Measurements from ENCODE around the gene TAF8. TPM values are rescaled to one million over a fixed set of nuclear protein-coding genes. Genes with fewer than 3 reads are reported as not detected.

The TAF8 gene
- total and polyA plus RNA-seq, 12 donors, result 10.1 to 83.7 (median 22.9) TPM

- Histone ChIP-seq H3K4me1 (replicated peaks in 1 of 2) (peaks cover 4 to 6% of the 10 kb centered on the region in 2 donors), H3K27ac (no peak overlapping the region), H3K27me3 (no peaks in the 10 kb centered on the region), H3K4me3 (no peak overlapping the region), H3K36me3 (replicated peaks in 1 of 2) (peaks cover 0 to 8% of the 10 kb centered on the region in 2 donors), H3K9me3 (replicated peaks in 1 of 3) (no peaks in the 10 kb centered on the region)
- TF ChIP-seq CTCF (IDR thresholded peaks at IDR 0.05) (no peak), POLR2A (IDR thresholded peaks at IDR 0.05) (no peak)
- intact Hi-C loops (cut with DNase I), result no loop called here
- DNase-seq, result no peak
- 41 to 67% (median 51%) methylated on average over 5 of the region's 5 CpGs for WGBS, 4 donors
Observed at GRCh38 chr6:42083530-42083929, 33.2 kb downstream of the TAF8 start.

GRCh38 chr6:42084889-42085288 is 34.6 kb downstream of the TAF8 start:
- 61 to 94% (median 87%) methylated on average over 5 of the region's 5 CpGs for WGBS, 4 donors
- TF ChIP-seq POLR2A (IDR thresholded peaks at IDR 0.05) (no peak), CTCF (IDR thresholded peaks at IDR 0.05) (no peak)
- H3K36me3 ChIP-seq (replicated peaks in 1 of 2), result peaks cover 0 to 3% of the 10 kb centered on the region in 2 donors
- DNase-seq, result no peak
- H3K4me1 ChIP-seq (replicated peaks in 1 of 2), result peaks cover 0 to 4% of the 10 kb centered on the region in 2 donors
- no peaks in the 10 kb centered on the region for H3K27me3 ChIP-seq
- intact Hi-C loops (cut with DNase I), result no loop called here
- no peaks in the 10 kb centered on the region for H3K9me3 ChIP-seq (replicated peaks in 1 of 3)
- H3K4me3 ChIP-seq, result no peak overlapping the region
- H3K27ac ChIP-seq, result no peak overlapping the region

GRCh38 chr6:42086046-42087035 is 36.0 kb downstream of the TAF8 start:
- Histone ChIP-seq H3K27me3 (no peaks in the 10 kb centered on the region), H3K4me3 (no peak overlapping the region), H3K4me1 (replicated peaks in 1 of 2) (peaks cover 0 to 4% of the 10 kb centered on the region in 2 donors), H3K36me3 (replicated peaks in 1 of 2) (peaks cover 0 to 3% of the 10 kb centered on the region in 2 donors), H3K9me3 (replicated peaks in 1 of 3) (no peaks in the 10 kb centered on the region), H3K27ac (no peak overlapping the region)
- WGBS, 4 donors, result 85 to 92% (median 88%) methylated on average over 17 to 22 of the region's 22 CpGs
- no peak for DNase-seq
- intact Hi-C loops (cut with DNase I), result no loop called here
- no peak for TF ChIP-seq POLR2A (IDR thresholded peaks at IDR 0.05)
- TF ChIP-seq CTCF (IDR thresholded peaks at IDR 0.05), result no peak

- Histone ChIP-seq H3K27me3 (no peaks in the 10 kb centered on the region), H3K9me3 (replicated peaks in 1 of 3) (no peaks in the 10 kb centered on the region), H3K27ac (no peak overlapping the region), H3K4me3 (no peak overlapping the region), H3K36me3 (replicated peaks in 1 of 2) (no peaks in the 10 kb centered on the region), H3K4me1 (replicated peaks in 1 of 2) (peaks cover 0 to 4% of the 10 kb centered on the region in 2 donors)
- no peak for TF ChIP-seq CTCF (IDR thresholded peaks at IDR 0.05)
- TF ChIP-seq POLR2A (IDR thresholded peaks at IDR 0.05), result no peak
- peak in 2 of 7 donors; percentile 16 to 39 for DNase-seq
- intact Hi-C loops (cut with DNase I), result no loop called here
- WGBS, 4 donors, result 80 to 88% (median 86%) methylated on average over 7 of the region's 7 CpGs
Observed at GRCh38 chr6:42088101-42088591, 37.8 kb downstream of the TAF8 start.
